Breast epithelium (tissue), 3 donors: ENCODE data around the gene PLCH1.

Experiments
- POLR2A ChIP-seq: fragments of 450-650 bp; IDR thresholded peaks from one replicate; pipeline ENCODE4 v1.6.1; 2016; ENCODE audit warnings: antibody characterized with exemption, mild to moderate bottlenecking, moderate library complexity
- POLR2AphosphoS5 ChIP-seq, 3 donors: sonication (generic); formaldehyde crosslinking; IDR thresholded peaks; one replicate each; pipeline ENCODE4 v1.6.1; 2017; ENCODE audit warnings: antibody characterized with exemption in 3 of 3
- TF ChIP-seq, protein P1 (sequence below), 3 donors: fragments of 450-650 bp; IDR thresholded peaks; one replicate each; pipeline ENCODE4 v1.5.1; 2016 to 2017; ENCODE audit warnings: antibody characterized with exemption in 3 of 3, mild to moderate bottlenecking in 3 of 3, moderate library complexity in 3 of 3

GRCh38 chr3:155409336-155409735 lies 335.5 kb downstream of the PLCH1 start:
- TF ChIP-seq POLR2A = no peak
- TF ChIP-seq, protein P1, sequence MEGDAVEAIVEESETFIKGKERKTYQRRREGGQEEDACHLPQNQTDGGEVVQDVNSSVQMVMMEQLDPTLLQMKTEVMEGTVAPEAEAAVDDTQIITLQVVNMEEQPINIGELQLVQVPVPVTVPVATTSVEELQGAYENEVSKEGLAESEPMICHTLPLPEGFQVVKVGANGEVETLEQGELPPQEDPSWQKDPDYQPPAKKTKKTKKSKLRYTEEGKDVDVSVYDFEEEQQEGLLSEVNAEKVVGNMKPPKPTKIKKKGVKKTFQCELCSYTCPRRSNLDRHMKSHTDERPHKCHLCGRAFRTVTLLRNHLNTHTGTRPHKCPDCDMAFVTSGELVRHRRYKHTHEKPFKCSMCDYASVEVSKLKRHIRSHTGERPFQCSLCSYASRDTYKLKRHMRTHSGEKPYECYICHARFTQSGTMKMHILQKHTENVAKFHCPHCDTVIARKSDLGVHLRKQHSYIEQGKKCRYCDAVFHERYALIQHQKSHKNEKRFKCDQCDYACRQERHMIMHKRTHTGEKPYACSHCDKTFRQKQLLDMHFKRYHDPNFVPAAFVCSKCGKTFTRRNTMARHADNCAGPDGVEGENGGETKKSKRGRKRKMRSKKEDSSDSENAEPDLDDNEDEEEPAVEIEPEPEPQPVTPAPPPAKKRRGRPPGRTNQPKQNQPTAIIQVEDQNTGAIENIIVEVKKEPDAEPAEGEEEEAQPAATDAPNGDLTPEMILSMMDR (IDR thresholded peaks at IDR 0.05) = no peak
- no peak for TF ChIP-seq POLR2AphosphoS5 (IDR thresholded peaks at IDR 0.05)
